GM12872 (cell line): ENCODE measurements around the gene CDH12.

Experiments
- TF ChIP-seq, protein P1 (sequence below): IDR thresholded peaks from 3 replicates; pipeline ENCODE4 v1.5.1; 2011; ENCODE audit warnings: low read depth, mild to moderate bottlenecking, low read length, moderate library complexity; ENCODE audit not compliant: insufficient read depth

The CDH12 gene

GRCh38 chr5:22683050-22683449 lies 170.1 kb downstream of the CDH12 start:
- TF ChIP-seq, protein P1, sequence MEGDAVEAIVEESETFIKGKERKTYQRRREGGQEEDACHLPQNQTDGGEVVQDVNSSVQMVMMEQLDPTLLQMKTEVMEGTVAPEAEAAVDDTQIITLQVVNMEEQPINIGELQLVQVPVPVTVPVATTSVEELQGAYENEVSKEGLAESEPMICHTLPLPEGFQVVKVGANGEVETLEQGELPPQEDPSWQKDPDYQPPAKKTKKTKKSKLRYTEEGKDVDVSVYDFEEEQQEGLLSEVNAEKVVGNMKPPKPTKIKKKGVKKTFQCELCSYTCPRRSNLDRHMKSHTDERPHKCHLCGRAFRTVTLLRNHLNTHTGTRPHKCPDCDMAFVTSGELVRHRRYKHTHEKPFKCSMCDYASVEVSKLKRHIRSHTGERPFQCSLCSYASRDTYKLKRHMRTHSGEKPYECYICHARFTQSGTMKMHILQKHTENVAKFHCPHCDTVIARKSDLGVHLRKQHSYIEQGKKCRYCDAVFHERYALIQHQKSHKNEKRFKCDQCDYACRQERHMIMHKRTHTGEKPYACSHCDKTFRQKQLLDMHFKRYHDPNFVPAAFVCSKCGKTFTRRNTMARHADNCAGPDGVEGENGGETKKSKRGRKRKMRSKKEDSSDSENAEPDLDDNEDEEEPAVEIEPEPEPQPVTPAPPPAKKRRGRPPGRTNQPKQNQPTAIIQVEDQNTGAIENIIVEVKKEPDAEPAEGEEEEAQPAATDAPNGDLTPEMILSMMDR = no peak

GRCh38 chr5:22678886-22679285 lies 174.3 kb downstream of the CDH12 start:
- TF ChIP-seq, protein P1 = no peak

- TF ChIP-seq, protein P1 = no peak
Measured at GRCh38 chr5:22673131-22673530, 180.0 kb downstream of the CDH12 start.

- TF ChIP-seq, protein P1 = no peak
Measured at GRCh38 chr5:22669345-22669744, 183.8 kb downstream of the CDH12 start.

GRCh38 chr5:22665801-22666200 lies 187.3 kb downstream of the CDH12 start:
- TF ChIP-seq, protein P1 = no peak

DNA sequence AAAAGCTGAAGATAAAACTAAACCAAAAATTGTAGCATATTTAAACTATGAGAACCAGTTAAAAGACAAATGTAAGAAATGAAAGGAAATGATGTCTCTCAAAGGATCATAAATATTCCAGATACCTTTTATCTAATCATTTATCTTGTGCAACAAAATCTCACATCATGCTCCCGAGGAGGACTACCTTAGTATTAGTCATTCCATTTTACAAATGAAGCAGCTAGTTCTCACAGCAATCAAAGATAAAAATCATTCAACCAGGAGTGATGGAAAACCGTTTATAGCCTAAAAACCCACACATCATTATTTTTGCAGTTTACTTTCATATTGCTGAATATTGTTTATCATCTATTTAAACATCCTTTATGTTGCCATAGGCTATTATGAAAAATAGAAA lies 190.0 kb downstream of the CDH12 start:
- TF ChIP-seq, protein P1 = no peak

DNA sequence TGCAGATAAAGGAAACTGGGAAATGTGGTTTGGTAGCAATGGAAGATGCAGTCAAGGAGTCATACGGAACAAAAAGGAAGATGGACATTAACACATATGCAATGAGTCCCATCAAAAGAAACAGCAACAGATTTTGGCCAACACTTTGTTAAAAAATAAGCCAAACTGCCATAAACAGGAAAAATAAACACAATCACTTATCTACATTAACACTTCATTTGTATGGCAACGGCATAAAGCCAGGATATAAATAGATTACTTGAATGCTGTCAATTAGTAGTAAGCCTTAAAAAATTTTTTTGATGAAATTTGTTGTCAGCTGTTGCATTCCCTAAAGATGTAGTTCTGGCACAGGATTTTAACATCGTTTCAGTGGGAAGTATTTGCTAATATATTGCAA lies 190.8 kb downstream of the CDH12 start:
- TF ChIP-seq, protein P1 = no peak

DNA sequence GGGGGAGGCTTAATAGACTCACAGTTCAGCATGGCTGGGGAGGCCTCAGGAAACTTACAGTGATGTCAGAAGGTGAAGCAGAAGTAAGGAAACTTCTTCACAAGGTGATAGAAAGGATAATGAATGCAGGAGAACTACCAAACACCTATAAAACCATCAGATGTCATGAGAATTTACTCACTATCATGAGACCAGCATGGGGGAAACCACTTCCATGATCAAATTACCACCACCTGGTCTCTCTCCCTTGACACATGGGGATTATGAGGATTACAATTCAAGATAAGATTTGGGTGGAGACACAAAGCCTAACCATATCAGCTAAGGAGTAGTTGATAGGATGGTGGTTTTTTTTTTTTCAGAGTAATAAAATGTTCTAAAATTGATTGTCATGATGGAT lies 201.8 kb downstream of the CDH12 start:
- TF ChIP-seq, protein P1 = no peak
